Liver (tissue), 9 donors: ENCODE measurements around the gene CXXC5. TPM values are rescaled to one million over a fixed set of nuclear protein-coding genes. Genes with fewer than 3 reads are reported as not detected.
"Not testable (repeated sequence)": the region's sequence is repeated elsewhere in the genome, so short reads cannot be mapped to it uniquely, and the experiment has no call there.

Experiments
- DNase-seq: peaks from one replicate; pipeline ENCODE4 v3.0.0-alpha.2; 2017; ENCODE audit warnings: low spot score
- H3K27ac ChIP-seq, 2 donors: one replicate each; pipeline ENCODE4 v1.7.0; 2013; ENCODE audit warnings: inconsistent platforms in 2 of 2, low read length in 2 of 2, control low read depth in 1 of 2, low read depth in 1 of 2, mild to moderate bottlenecking in 1 of 2
- H3K27me3 ChIP-seq, 4 donors: one replicate each; pipeline versions ENCODE4 v1.6.1 to v1.7.0; 2013; ENCODE audit warnings: low read length in 3 of 4, inconsistent platforms in 1 of 4, mild to moderate bottlenecking in 1 of 4, moderate library complexity in 1 of 4; ENCODE audit not compliant: control insufficient read depth in 4 of 4, insufficient read depth in 4 of 4
- H3K36me3 ChIP-seq, 4 donors: one replicate each; pipeline versions ENCODE4 v1.6.1 to v1.7.0; 2013; ENCODE audit warnings: low read length in 3 of 4, mild to moderate bottlenecking in 3 of 4, low read depth in 1 of 4, moderate library complexity in 1 of 4; ENCODE audit not compliant: control insufficient read depth in 4 of 4, insufficient read depth in 3 of 4
- H3K4me1 ChIP-seq, 4 donors: one replicate each; pipeline versions ENCODE4 v1.6.1 to v1.7.0; 2013; ENCODE audit warnings: low read length in 3 of 4, mild to moderate bottlenecking in 3 of 4, moderate library complexity in 1 of 4; ENCODE audit not compliant: control insufficient read depth in 4 of 4, insufficient read depth in 4 of 4
- H3K4me3 ChIP-seq, 3 donors: one replicate each; pipeline versions ENCODE4 v1.6.1 to v1.7.0; 2013; ENCODE audit warnings: low read length in 3 of 3, control low read depth in 1 of 3, low read depth in 1 of 3, mild to moderate bottlenecking in 1 of 3
- H3K9ac ChIP-seq, 2 donors: one replicate each; pipeline ENCODE4 v1.7.0; 2013; ENCODE audit warnings: low read length in 2 of 2, mild to moderate bottlenecking in 2 of 2, moderate library complexity in 2 of 2, control low read depth in 1 of 2, low read depth in 1 of 2
- H3K9me3 ChIP-seq, 4 donors: one replicate each; pipeline versions ENCODE4 v1.6.1 to v1.7.0; 2013; ENCODE audit warnings: low read length in 3 of 4; ENCODE audit not compliant: control insufficient read depth in 4 of 4
- ATF3 ChIP-seq: IDR thresholded peaks from 2 replicates; pipeline ENCODE4 v1.6.1; 2016; ENCODE audit warnings: antibody characterized with exemption
- CTCF ChIP-seq: fragments of 150-350 bp; IDR thresholded peaks from 2 replicates; pipeline ENCODE4 v1.5.1; 2017; ENCODE audit warnings: improper control_type of control experiment, low read depth, low read length; ENCODE audit not compliant: missing input control
- EGR1 ChIP-seq, 2 donors: IDR thresholded peaks; 2 replicates each; pipeline ENCODE4 v1.6.1; 2016 to 2018; ENCODE audit warnings: antibody characterized with exemption in 2 of 2, low read depth in 2 of 2
- FOXA2 ChIP-seq: IDR thresholded peaks from 2 replicates; pipeline ENCODE4 v1.6.1; 2016; ENCODE audit warnings: antibody characterized with exemption
- GABPA ChIP-seq, 2 donors: IDR thresholded peaks in 1 of 2; conservative IDR thresholded peaks in 1 of 2; 2 replicates each; pipeline ENCODE4 v1.6.1; 2016; ENCODE audit warnings: antibody characterized with exemption in 2 of 2, mild to moderate bottlenecking in 1 of 2, moderate library complexity in 1 of 2
- HNF4G ChIP-seq: IDR thresholded peaks from 2 replicates; pipeline ENCODE4 v1.6.1; 2016; ENCODE audit warnings: antibody characterized with exemption
- JUND ChIP-seq, 2 donors: IDR thresholded peaks; 2 replicates each; pipeline ENCODE4 v1.6.1; 2016; ENCODE audit warnings: antibody characterized with exemption in 2 of 2
- MAX ChIP-seq: IDR thresholded peaks from 2 replicates; pipeline ENCODE4 v1.6.1; 2016; ENCODE audit warnings: antibody characterized with exemption
- RAD21 ChIP-seq, 2 donors: IDR thresholded peaks; 2 replicates each; pipeline ENCODE4 v1.6.1; 2016; ENCODE audit warnings: antibody characterized with exemption in 2 of 2, mild to moderate bottlenecking in 2 of 2
- REST ChIP-seq: IDR thresholded peaks from 2 replicates; pipeline ENCODE4 v1.6.1; 2016; ENCODE audit warnings: antibody characterized with exemption, mild to moderate bottlenecking
- SP1 ChIP-seq: IDR thresholded peaks from 2 replicates; pipeline ENCODE4 v1.6.1; 2018; ENCODE audit warnings: antibody characterized with exemption, mild to moderate bottlenecking
- TAF1 ChIP-seq: conservative IDR thresholded peaks from 2 replicates; pipeline ENCODE4 v1.6.1; 2016; ENCODE audit warnings: antibody characterized with exemption, mild to moderate bottlenecking
- ZBTB33 ChIP-seq: IDR thresholded peaks from 2 replicates; pipeline ENCODE4 v1.6.1; 2016; ENCODE audit warnings: antibody characterized with exemption
- WGBS: extraction: QIAGEN DNeasy Blood & Tissue Kit; methylation state at CpG from one replicate; pipeline ENCODE4 v1.1.7; 2013; 5-methylcytosine and 5-hydroxymethylcytosine counted together
- polyA plus RNA-seq, 2 donors: library from polyadenylated mRNA; stranded (reverse) in 1 of 2; unstranded in 1 of 2; fragments of 200-250 nt in 1 of 2; fragments of >200 nt in 1 of 2; fragmentation: Nextera tagmentation in 1 of 2; extraction: Ambion mirVana in 1 of 2; gene quantifications; one replicate each; pipeline versions ENCODE4 v1.2.1 to v1.2.3, GENCODE V29; 2013 to 2015
- total RNA-seq, 2 donors: library from RNA; depleted of rRNA; stranded (reverse); fragments of >200 nt; gene quantifications; one replicate each; pipeline ENCODE4 v1.2.3, GENCODE V29; 2014
- donor health status: healthy.
- donor health status: healthy.
- donor health status: healthy.
- donor health status: healthy.
- donor health status: healthy.

CXXC5 gene
- total and polyA plus RNA-seq, 4 donors, result 40.6 to 78.6 (median 64.5) TPM

- H3K4me1 ChIP-seq, result no peaks in the 10 kb centered on the region
- H3K27ac ChIP-seq, result no peak overlapping the region
- 98% methylated on average over 3 of the region's 3 CpGs for WGBS
- H3K9me3 ChIP-seq, result no peaks in the 10 kb centered on the region
- no peak for TF ChIP-seq REST
- no peak for TF ChIP-seq CTCF
- TF ChIP-seq SP1, result no peak
- no peak for TF ChIP-seq GABPA (IDR thresholded peaks at IDR 0.05 in 1 of 2, conservative IDR thresholded peaks at IDR 0.05 in 1 of 2)
- TF ChIP-seq JUND (IDR thresholded peaks at IDR 0.05), result no peak
- TF ChIP-seq RAD21 (IDR thresholded peaks at IDR 0.05), result no peak
- no peak for TF ChIP-seq HNF4G
- no peak for TF ChIP-seq EGR1 (IDR thresholded peaks at IDR 0.05; ENCODE audit: low read depth in 2 of 2)
- TF ChIP-seq TAF1, result no peak
- TF ChIP-seq FOXA2, result no peak
- H3K4me3 ChIP-seq, result no peak overlapping the region
- H3K36me3 ChIP-seq, result no peaks in the 10 kb centered on the region
- H3K27me3 ChIP-seq, result no peaks in the 10 kb centered on the region
- no peak for DNase-seq
- H3K9ac ChIP-seq, result no peak overlapping the region
Measured at GRCh38 chr5:139726248-139726647, 78.1 kb downstream of the CXXC5 start.

- not testable (repeated sequence) for H3K4me3 ChIP-seq, H3K9me3 ChIP-seq, H3K36me3 ChIP-seq, H3K27ac ChIP-seq, H3K4me1 ChIP-seq, H3K9ac ChIP-seq, DNase-seq, H3K27me3 ChIP-seq
- 89% methylated on average over 9 of the region's 9 CpGs for WGBS
Measured at GRCh38 chr5:139727615-139728014, 79.5 kb downstream of the CXXC5 start.

- 87% methylated on average over 3 of the region's 3 CpGs for WGBS
Measured at GRCh38 chr5:139731281-139731680, 83.1 kb downstream of the CXXC5 start.

More at GRCh38 chr5:139731281-139731680, 83.1 kb downstream of the CXXC5 start:
- H3K36me3 ChIP-seq, result no peaks in the 10 kb centered on the region
- no peaks in the 10 kb centered on the region for H3K27me3 ChIP-seq
- H3K9ac ChIP-seq, result no peak overlapping the region
- no peaks in the 10 kb centered on the region for H3K4me1 ChIP-seq
- no peak overlapping the region for H3K4me3 ChIP-seq
- H3K9me3 ChIP-seq, result no peaks in the 10 kb centered on the region
- TF ChIP-seq EGR1 (IDR thresholded peaks at IDR 0.05; ENCODE audit: low read depth in 2 of 2) (no peak), ZBTB33 (no peak), ATF3 (no peak), REST (no peak), SP1 (no peak), MAX (no peak)
- no peak overlapping the region for H3K27ac ChIP-seq
- DNase-seq, result no peak
